HG03460 (cell line): ENCODE measurements around the gene NFAT5.
"Not testable (repeated sequence)": the region's sequence is repeated elsewhere in the genome, so short reads cannot be mapped to it uniquely, and the experiment has no call there.

ENCODE experiments used
- ATAC-seq: cut with Tn5 transposase; IDR thresholded peaks from one replicate; pipeline ENCODE4 v1.9.1; 2021; ENCODE audit not compliant: unreplicated experiment

The NFAT5 gene

GRCh38 chr16:69637206-69637865 lies 71.6 kb downstream of the NFAT5 start:
- ATAC-seq = not testable (repeated sequence)

DNA sequence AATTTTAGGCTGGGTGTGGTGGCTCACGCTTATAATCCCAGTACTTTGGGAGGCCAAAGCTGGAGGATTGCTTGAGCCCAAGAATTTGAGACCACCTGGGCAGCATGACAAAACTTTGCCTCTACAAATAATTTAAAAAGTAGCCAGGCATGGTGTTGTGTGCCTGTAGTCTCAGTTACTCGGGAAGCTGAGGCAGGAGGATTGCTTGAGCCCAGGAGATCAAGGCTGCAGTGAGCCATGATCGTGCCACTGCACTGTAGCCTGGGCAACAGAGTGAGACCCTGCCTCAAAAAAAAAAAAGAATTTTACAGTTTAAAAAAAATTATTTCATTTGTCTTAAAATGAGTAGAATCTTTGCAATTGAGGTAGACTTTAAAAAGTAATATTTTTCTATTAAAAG lies 78.2 kb downstream of the NFAT5 start:
- not testable (repeated sequence) for ATAC-seq

DNA sequence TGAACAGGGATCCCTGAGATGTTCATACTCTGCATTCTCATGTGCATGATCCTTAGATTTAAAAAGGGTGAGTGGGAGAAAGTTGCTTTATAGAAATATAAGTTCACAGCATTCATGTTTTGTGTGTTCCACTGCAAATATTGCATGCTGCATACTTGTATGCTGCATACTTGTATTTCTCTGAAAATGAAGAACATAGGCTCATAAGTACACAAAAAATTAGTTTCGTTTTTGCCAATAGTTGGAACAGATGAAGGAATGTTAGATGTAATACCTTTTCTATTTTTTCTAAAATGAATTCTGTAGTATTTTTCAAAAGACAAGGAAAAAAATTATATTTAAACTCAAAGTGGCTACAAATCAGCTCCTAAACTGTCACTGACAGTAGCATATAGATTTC lies 79.0 kb downstream of the NFAT5 start:
- ATAC-seq = no peak

DNA sequence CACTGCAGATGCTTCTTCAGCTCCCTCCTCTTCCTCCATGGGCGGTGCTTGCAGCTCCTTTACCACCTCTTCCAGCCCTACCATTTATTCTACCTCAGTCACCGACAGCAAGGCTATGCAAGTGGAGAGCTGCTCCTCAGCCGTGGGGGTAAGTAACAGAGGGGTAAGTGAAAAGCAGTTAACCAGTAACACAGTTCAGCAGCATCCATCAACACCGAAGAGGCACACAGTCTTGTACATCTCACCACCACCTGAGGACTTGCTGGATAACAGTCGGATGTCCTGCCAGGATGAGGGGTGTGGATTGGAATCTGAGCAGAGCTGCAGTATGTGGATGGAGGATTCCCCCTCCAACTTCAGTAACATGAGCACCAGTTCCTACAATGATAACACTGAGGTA lies 81.3 kb downstream of the NFAT5 start:
- ATAC-seq = no peak

GRCh38 chr16:69651217-69651616 lies 85.5 kb downstream of the NFAT5 start:
- no peak for ATAC-seq

- ATAC-seq = no peak
Measured at GRCh38 chr16:69654280-69654931, 88.6 kb downstream of the NFAT5 start.

DNA sequence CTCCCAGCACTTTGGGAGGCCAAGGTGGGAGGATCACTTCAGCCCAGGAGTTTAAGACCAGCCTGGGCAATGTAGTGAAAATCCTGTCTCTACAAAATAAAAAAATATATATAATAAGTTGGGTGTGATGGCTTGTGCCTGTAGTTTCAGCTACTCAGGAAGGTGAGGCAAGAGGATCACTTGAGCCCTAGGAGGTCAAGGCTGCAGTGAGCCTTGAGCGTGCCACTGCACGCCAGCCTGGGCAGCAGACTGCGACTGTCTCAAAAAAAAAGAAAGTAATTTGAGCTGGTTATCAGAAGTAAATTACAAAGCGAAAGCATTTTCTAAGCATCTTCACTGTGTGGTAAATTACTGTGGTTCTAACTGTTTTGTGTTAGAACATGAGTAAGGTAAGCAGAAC lies 94.4 kb downstream of the NFAT5 start:
- ATAC-seq = no peak

- no peak for ATAC-seq
Measured at GRCh38 chr16:69662901-69663300, 97.1 kb downstream of the NFAT5 start.

DNA sequence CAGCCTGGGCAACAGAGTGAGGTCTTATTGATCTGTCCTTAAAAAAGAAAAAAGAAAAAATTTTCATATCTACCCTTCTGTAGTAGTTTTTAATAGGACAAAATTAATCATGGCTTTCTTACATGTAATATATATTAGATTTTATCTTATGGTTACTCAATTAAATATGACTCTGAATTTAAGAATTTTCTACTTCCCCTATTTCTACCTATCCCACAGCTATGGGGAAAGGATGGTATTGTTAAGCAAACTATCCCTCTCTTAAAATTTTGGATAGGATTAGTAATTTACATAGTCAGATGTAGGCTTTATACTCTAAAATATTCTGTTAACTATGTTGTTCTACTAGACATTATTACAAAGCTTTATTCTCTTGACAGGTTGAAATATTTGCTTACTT lies 98.1 kb downstream of the NFAT5 start:
- ATAC-seq = no peak

DNA sequence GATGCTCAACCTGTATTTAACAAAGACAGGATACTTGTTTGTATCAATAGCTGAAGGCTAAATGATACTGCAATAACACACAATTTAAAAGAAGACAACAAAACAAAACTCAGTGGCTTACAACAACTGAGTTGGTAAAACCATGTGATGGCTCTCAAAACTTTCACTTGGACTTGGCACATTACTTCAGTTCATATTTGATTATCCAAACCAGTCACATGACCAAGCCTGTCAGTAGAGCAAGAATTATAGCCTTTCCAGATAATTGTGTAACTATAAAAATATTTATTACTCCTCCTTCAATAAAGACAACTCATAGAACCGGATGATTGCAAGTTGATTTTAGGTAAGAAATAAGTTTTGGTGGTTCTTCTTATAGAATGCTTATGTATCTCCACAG lies 103.8 kb downstream of the NFAT5 start:
- ATAC-seq = no peak

DNA sequence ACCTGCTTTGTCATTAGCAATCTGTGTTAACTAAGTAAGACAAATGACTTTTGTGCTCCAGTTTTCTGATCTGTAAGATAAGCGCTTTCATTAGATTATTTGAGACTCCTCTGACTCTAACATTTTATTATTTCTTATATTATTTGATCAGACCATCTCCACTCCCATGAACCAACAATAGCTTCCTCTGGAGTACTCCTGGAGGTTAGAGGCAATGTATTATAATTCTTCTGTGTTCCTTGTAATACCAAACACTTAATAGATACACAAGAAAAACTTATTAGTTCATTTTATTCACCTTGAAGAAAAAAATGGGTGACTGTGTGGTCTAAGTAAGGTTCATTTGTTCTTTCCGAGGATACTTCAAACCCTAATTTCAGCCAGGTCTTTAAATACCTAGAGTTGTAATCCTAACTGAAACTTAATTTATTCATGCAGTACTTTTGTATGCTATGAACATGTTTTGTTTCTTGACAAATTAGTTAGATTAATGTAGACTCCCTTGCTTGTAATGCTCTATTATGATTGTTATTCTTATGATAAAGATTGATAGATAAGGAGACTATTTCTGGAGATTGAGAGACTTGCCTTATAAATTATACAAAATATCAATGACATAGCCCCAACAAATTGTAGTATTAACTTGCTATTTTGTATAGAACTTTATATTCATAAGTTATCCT lies 106.7 kb downstream of the NFAT5 start:
- no peak for ATAC-seq

DNA sequence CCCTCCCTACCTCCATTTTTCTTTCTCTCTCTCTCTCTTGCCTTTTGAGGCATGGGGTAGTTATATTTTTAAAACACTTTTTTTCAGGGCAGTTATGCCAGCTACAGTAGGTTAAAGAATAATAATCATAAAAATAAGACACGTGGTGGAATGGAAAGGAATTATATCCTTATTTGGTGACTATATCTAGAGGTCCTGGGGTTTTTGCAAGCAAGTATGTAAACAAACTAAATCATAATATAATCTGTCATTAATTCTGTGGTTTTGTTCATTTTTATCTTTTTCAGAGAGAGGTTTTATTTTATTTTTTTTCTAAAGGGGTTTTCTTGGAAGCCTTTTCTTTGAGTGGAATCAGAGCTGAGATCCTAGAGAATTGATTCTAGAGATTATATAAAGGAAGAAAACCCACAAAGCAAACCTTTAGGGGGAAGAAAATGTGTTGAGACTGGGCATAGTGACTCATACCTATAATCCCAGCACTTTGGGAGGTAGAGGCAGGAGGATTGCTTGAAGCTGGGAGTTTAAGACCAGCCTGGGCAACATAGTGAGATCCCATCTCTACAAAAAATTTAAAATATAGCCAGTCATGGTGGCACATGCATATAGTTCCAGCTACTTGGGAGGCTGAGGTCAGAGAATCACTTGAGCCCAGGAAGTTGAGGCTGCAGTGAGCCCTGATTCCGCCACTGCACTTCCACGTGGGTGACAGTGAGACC lies 107.4 kb downstream of the NFAT5 start:
- no peak for ATAC-seq

DNA sequence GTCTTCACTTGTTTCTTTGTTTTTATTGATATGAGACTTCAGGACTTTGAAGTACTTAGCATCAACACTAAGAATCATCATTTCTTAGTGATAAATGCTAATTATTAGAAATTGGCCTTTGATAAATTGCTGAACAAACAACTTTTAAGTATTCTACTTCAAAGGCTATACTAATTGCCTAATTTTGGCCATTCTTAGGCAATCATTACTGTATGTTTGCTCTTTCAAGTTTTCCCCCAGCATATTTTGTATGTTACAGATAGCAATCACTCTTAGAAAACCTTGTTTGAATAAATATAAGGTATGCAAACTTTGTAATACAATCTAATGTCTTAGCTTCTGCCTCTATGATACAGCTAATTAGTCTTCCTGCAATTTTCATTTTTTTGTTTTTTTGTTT lies 114.6 kb downstream of the NFAT5 start:
- no peak for ATAC-seq

GRCh38 chr16:69688589-69688988 lies 122.8 kb downstream of the NFAT5 start:
- no peak for ATAC-seq

- ATAC-seq = no peak
Measured at GRCh38 chr16:69691980-69692911, 126.5 kb downstream of the NFAT5 start.

- ATAC-seq = no peak
Measured at GRCh38 chr16:69693916-69694315, 128.2 kb downstream of the NFAT5 start.

DNA sequence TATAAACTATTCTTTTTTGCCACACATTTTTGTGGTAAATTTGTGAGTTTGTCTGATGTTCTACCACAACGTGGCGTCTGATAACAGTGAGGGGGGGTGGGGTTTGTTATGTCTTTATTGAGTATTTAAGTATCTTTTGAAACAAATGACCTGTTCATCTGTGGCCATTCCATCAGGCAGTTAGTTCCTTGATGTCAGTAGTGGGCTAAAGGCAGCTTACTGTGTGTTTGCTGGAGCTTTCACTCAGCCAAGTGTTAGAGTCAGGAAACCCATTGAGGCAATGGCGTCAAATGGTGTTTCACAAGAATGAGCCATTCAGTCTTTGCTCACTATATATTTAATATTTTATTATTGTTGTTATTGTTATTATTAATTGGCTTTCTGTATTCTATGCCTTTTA lies 132.6 kb downstream of the NFAT5 start:
- ATAC-seq = no peak

- no peak for ATAC-seq
Measured at GRCh38 chr16:69699915-69700314, 134.1 kb downstream of the NFAT5 start.

DNA sequence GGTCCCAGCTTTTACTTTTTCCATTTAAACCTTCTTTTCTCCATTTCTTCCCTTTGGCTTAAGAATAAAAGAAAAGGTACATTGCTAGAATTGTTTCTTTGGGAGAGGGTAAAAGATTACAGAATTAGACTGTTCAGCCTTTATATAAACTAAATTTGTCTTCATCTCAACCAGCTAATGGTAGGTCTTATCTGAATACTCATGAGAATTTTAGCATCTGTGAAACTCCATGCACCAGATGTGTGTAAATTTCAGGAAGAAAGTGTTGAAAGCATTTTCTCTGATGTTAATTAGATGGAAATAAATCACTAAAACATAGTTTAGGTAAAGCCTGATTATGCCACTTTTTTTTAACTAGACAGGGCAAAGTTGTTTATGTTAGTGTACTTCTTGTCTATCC lies 135.7 kb downstream of the NFAT5 start:
- no peak for ATAC-seq

GRCh38 chr16:69701866-69702265 lies 136.1 kb downstream of the NFAT5 start:
- no peak for ATAC-seq

GRCh38 chr16:69703638-69704037 lies 137.9 kb downstream of the NFAT5 start:
- ATAC-seq = no peak
